ENCODE measurements around the gene TAGLN3.
"Not testable (repeated sequence)": the region's sequence is repeated elsewhere in the genome, so short reads cannot be mapped to it uniquely, and the experiment has no call there.

TAGLN3 gene

GRCh38 chr3:112027142-112027541, 28.4 kb downstream of the TAGLN3 start:
- no peak for DNase-seq (ENCODE audit: low spot score)
- ChIA-PET CTCF (interaction anchor here (0.7 kb wide), 1 partner anchor 21 kb away, joined by 4 read pairs; no protein-coding TSS in a partner anchor), POLR2A (ENCODE audit: low non-redundant PET) (no interaction called here)
- H3K27ac ChIP-seq = no peak overlapping the region
- TF ChIP-seq CTCF (conservative IDR thresholded peaks at IDR 0.05; ENCODE audit: low read depth) = no peak

GRCh38 chr3:112027826-112028225, 29.1 kb downstream of the TAGLN3 start:
- DNase-seq (ENCODE audit: low spot score) = no peak
- no peak overlapping the region for H3K27ac ChIP-seq
- ChIA-PET CTCF (interaction anchor here (0.5 to 0.7 kb wide), 2 partner anchors 21 to 351 kb away, joined by 3 to 4 read pairs; no protein-coding TSS in a partner anchor), POLR2A (ENCODE audit: low non-redundant PET) (no interaction called here)
- no peak for TF ChIP-seq CTCF (conservative IDR thresholded peaks at IDR 0.05; ENCODE audit: low read depth)

- TF ChIP-seq CTCF (conservative IDR thresholded peaks at IDR 0.05; ENCODE audit: low read depth) = no peak
- CTCF ChIA-PET = interaction anchor here (0.7 kb wide), 1 partner anchor 201 kb away, joined by 4 read pairs; no protein-coding TSS in a partner anchor
- DNase-seq (ENCODE audit: low spot score) = no peak
- no peak overlapping the region for H3K27ac ChIP-seq
- POLR2A ChIA-PET (ENCODE audit: low non-redundant PET) = no interaction called here
These were observed 32.2 kb downstream of the TAGLN3 start for GRCh38 chr3:112030901-112031300.

GRCh38 chr3:112032098-112032731, 33.5 kb downstream of the TAGLN3 start:
- CTCF ChIA-PET = no interaction called here
- H3K27ac ChIP-seq = no peak overlapping the region
- no peak for TF ChIP-seq CTCF (conservative IDR thresholded peaks at IDR 0.05; ENCODE audit: low read depth)
- DNase-seq (ENCODE audit: low spot score) = no peak
- POLR2A ChIA-PET (ENCODE audit: low non-redundant PET) = no interaction called here

GRCh38 chr3:112034436-112034835, 35.7 kb downstream of the TAGLN3 start, which contains the start of gene TMPRSS7:
Gene TMPRSS7 (plus strand): TSS chr3:112034736. CDS start chr3:112034846, 110 bp downstream.
- no peak for TF ChIP-seq CTCF (conservative IDR thresholded peaks at IDR 0.05; ENCODE audit: low read depth)
- ChIA-PET CTCF (no interaction called here), POLR2A (ENCODE audit: low non-redundant PET) (no interaction called here)
- DNase-seq (ENCODE audit: low spot score) = no peak
- H3K27ac ChIP-seq = no peak within 1 kb of the TSS

- DNase-seq (ENCODE audit: low spot score) = no peak
- ChIA-PET POLR2A (ENCODE audit: low non-redundant PET) (no interaction called here), CTCF (interaction anchor here (0.6 kb wide), 1 partner anchor 109 kb away, joined by 4 read pairs; no protein-coding TSS in a partner anchor)
- TF ChIP-seq CTCF (conservative IDR thresholded peaks at IDR 0.05; ENCODE audit: low read depth) = no peak
- H3K27ac ChIP-seq = no peak overlapping the region
These were observed 36.5 kb downstream of the TAGLN3 start for GRCh38 chr3:112035241-112035640.

- POLR2A ChIA-PET (ENCODE audit: low non-redundant PET); CTCF ChIA-PET; H3K27ac ChIP-seq; DNase-seq (ENCODE audit: low spot score): not testable (repeated sequence)
These were observed 38.5 kb downstream of the TAGLN3 start for GRCh38 chr3:112037194-112037593.
